CD4-positive, alpha-beta T cell treated with Interleukin-10 for 1 hour (primary cell): ENCODE measurements around the gene GUCA2B.

Source experiments
- DNase-seq: peaks from one replicate; pipeline ENCODE4 v3.0.0-alpha.2; 2020

Gene GUCA2B

GRCh38 chr1:42192106-42192505 lies 38.9 kb downstream of the GUCA2B start:
- DNase-seq, result no peak

GRCh38 chr1:42195841-42196240 lies 42.6 kb downstream of the GUCA2B start:
- DNase-seq, result no peak

GRCh38 chr1:42198251-42198650 lies 45.0 kb downstream of the GUCA2B start:
- DNase-seq, result no peak

GRCh38 chr1:42201986-42202385 lies 48.8 kb downstream of the GUCA2B start:
- no peak for DNase-seq
